Measurements from ENCODE around the gene BROX.
"Not testable (repeated sequence)": the region's sequence is repeated elsewhere in the genome, so short reads cannot be mapped to it uniquely, and the experiment has no call there.

The BROX gene

GRCh38 chr1:222732216-222733159 is 20.1 kb downstream of the BROX start:
- DNase-seq: no peak

DNA sequence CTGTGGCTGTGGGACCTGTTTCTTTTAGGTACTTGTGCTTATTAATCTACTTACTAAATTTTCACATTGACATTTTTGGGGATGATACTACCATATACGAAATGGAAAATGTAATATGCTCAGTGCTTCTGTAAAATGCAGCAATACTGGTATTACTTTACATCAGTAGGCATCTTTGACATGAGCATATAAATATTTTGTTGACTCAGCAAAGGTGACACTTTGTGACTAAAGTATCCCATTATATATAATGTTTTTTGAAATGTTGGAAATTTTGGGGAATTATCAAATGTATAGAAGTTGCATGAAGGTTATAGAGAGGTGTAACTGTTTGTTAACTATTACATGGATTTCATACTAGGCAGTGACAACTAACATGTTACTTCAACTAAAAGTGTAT is 22.4 kb downstream of the BROX start:
- no peak for DNase-seq

DNA sequence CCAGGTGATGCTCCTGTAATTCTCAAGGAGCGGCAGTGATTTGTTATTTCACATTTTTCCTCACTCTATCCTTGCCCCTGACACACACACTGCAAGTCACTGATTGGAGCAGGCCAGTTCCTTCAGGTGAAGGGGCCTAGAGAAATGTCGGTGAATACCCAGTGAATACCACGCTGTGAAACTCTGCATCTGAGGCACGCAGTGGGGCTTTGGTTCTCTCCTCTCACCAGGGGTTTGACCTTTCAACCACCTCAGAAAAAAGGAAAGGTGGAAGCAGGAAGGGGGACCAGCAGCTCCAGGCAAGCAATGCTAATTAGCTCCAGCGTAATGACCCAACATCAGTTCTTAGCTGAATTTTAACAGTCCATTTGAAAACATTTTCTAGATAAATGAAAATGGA is 24.1 kb downstream of the BROX start:
- DNase-seq: no peak

GRCh38 chr1:222736972-222737371 is 24.6 kb downstream of the BROX start, which contains the start of gene FAM177B:
Gene FAM177B, plus strand, starts transcription at chr1:222737202. Its CDS starts 9,344 bp downstream, at chr1:222746546.
- no peak for DNase-seq

- no peak for DNase-seq
Measured at GRCh38 chr1:222739465-222739864, 27.1 kb downstream of the BROX start.

DNA sequence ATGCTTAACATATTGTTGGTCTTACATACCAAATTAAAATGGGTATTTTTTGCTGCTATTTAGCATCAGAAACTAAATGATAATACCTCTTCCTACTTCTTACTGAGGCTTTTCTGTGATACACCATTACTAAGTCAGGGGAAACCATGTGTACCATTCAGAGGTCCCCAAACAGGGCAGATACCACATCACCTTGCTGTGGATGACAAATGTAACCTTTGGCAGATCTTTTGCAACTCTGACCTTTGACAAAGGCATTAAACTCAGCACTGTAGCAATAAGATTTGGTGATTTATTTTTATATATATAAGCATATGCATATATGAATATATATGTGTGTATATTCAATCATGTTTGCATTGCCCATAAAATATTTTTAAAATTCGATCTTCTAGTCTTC is 27.6 kb downstream of the BROX start:
- DNase-seq: no peak

DNA sequence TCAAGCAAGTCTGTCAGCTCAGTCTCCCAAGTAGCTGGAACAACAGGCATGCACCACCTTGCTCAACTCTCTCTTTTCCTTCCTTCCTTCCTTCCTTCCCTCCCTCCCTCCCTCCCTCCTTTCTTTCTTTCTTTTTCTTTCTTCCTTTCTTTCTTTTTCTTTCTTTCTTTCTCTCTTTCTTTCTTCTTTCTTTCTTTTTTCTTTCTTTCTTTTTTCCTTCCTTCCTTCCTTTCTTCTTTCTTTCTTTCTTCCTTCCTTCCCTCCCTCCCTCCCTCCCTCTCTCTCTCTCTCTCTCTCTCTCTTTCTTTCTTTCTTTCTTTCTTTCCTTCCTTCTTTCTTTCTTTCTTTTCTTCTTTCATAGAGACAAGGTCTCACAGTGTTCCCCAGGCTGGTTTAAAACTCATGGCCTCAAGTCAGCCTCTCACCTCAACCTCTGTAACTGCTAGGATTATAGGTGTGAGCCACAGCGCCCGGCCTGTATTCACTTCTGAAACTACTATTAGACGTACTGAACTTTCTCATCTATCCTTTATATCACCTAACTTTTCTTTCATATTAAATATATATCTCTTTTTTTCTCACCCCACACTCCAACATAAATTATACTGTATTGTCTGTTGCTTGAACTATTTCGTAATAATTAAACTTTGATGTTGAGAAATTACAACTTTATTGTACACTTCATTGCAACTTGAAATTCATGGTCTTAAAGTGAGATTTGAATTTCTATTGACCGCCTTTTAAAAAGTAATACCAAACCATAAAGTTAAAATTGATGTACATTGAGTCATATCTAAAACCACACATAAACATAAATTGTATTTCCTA is 29.5 kb downstream of the BROX start:
- not testable (repeated sequence) for DNase-seq

DNA sequence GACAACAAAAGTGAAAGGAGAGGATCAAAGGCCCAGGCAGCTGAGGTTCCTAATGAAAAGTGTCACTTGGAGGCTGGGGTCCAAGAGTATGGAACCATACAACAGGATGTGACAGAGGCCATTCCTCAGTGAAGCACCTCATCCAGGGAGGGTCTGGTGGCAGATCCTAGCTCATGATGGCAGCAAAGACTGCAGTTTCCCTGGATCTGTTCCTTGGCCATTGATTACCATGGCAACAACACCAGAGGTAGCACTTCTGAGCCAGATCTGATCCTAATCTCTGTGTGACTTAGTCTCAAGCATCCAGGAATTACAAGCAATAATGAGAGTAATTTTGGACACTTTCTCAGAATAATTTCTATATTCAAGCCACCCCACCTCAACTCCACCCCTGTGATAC is 37.6 kb downstream of the BROX start:
- no peak for DNase-seq

GRCh38 chr1:222750651-222751050 is 38.3 kb downstream of the BROX start:
- DNase-seq: no peak

GRCh38 chr1:222751255-222751654 is 38.9 kb downstream of the BROX start:
- no peak for DNase-seq

DNA sequence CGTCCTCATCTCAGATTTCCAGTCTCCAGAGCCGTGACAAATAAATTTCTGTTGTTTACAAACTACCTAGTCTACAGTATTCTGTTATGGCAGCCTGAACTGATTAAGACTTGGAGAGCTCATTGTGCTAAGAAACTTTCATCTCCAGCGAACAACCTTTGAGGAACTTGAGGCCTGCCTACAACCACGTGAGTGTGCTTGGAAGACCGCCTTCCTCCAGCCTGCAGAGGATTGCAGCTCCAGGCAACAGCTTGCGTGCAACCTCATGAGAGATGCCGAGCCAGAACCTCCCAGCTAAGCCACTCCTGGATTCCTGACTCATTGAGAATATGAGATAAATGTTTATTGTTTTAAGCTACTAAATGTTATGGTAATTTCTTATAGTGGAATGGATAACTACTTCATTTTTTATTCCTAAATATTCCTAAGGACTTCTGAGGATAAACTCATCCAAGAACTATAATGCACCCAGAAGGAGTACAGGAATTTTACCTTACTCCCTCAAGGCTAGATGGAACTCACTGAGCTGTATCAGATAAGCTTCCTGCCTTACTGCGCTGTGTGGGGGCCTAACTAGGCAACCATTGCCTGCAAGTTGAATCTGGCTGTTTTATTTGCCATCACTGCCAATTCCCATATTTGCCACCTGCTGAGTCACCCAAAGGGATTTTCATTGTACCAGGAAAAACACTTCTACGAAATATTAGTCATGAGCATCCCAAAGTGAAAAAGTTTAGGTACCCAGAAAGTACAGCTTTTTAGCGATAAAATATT is 42.2 kb downstream of the BROX start:
- no peak for DNase-seq

- no peak for DNase-seq
Measured at GRCh38 chr1:222757646-222758268, 45.4 kb downstream of the BROX start.

DNA sequence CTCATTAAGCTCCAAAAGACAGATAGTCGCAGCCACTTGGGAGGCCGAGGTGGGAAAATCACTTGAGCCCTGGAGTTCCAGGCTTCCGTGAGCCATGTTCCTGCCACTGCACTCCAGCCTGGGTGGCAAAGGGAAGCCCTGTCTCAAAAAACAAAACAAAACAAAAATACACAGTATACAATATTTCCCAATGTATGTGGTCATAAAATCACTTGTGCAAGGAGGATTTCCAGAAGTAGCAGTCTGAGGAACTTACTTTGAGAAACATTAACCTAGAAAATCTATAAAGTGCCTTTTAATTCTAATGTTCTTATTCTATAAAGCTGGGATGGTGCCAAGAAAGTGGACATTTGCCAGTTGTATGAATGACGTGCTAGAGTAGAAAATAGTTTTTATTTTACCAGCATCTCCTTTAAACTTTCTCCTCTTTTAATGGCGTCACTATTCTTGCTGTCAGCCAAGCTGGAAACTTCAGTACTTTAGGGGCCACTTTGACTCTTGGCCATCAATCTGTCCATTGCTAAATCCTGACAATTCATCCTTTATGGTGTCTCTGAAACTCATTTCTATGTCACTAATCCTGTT is 47.2 kb downstream of the BROX start:
- no peak for DNase-seq

GRCh38 chr1:222761083-222761482 is 48.7 kb downstream of the BROX start:
- no peak for DNase-seq

- not testable (repeated sequence) for DNase-seq
Measured at GRCh38 chr1:222762178-222762577, 49.8 kb downstream of the BROX start.

DNA sequence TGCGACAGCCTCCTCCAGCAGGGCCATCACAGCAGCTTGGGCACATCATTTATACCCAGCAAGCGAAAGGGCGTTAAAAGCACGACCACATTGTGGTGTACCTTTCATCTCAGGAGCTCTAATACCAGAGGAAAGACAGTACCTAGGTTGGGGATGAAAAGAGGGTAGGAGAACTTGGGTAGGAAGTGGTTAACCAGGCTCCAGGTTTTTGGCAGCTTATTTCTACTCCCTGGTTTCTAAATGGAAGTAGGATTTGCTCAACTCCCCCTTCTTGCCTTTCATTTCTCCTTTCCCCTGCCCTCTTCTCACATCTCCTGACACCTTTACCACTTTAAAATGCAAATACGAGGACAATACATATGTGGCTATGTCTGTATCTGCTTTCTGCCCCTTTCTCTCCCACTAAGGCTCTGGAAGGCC is 54.8 kb downstream of the BROX start:
- no peak for DNase-seq

DNA sequence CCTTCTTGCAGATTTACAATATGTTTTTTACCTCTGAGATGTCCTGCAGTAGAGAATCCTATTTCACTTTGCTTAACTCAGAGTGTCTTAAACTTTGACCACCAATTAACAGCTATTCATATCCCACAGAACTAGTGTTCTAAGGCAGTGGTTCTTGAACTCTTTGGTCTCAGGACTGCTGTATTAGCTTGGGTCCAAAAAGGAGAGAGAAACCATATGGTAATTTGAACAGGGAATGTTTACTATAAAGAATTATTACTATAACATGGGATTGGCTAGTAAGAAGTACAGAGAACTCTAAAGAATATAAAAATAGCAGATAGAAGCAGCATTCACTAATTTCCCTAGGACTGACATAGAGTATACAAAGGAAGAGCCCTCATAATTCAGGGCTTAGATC is 56.2 kb downstream of the BROX start:
- no peak for DNase-seq

DNA sequence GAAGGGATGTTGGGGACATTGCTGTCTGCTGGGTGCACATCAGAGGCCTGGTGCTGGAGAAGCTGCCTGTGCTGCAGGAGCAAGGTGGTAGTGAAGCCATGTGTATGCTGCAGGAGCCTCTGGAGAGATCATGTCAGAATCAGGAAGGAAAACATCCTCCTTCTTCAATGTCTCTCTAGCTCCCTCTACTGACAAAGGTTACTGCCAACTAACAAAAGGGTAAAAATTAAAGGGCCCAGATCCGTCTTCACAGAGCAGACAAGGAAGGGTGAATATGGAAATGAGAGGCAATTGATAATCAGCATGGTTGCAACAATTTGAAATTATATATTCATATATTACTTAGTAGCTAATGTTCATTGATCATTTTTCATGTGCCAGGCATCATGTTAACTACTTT is 56.8 kb downstream of the BROX start:
- DNase-seq: no peak

- no peak for DNase-seq
Measured at GRCh38 chr1:222769971-222770620, 57.7 kb downstream of the BROX start.

DNA sequence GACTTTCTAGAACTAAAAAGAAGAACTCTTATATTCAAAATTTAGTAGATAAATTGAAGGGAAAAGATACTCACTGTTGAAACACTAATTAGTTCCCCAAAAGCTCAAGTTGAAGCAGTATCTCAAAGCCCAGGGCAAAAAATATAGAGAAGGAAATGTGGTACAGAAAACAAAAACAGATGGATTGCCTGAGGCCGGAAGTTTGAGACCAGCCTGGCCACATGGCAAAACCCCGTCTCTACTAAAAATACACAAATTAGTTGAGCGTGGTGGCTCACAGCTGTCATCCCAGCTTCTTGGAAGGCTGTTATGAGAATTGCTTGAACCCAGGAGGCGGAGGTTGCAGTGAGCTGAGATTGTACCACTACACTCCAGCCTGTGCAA is 60.6 kb downstream of the BROX start:
- peak; percentile 27 for DNase-seq

GRCh38 chr1:222777463-222777862 is 65.1 kb downstream of the BROX start:
- no peak for DNase-seq

GRCh38 chr1:222777977-222778376 is 65.6 kb downstream of the BROX start:
- DNase-seq: no peak
